ENCODE results near the gene XPR1. TPM values are rescaled to one million over a fixed set of nuclear protein-coding genes. Genes with fewer than 3 reads are reported as not detected.

The XPR1 gene
- total RNA-seq, 3 donors from 2014 or later, result 19.0 to 49.5 (median 35.7) TPM

DNA sequence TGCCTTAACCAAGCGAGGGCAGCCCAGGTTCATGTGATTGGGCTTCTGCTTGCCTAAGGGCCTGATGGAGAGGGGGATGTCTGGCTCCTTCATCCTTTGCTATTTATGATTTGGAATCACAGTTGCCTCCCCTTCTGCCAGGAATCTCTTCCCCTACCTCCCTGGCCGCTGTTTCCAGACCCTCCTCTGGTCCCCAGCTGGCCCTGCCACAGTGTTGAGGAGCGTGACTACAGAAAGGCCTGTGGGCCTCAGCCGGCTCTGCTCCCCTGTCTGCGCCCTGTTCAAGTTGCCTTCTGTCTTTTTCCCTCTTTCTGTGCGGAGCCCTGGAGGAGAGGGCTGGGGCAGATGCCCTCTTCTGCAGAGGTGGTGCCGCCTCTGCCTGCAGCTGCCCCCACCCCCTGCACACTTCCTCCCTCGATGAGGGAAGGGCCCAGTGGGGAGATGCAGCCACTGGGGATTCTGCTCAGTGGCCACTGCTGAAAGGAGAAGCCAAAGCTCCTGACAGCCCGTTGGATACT is 287.4 kb downstream of the XPR1 start:
- intact Hi-C loops (cut with DNase I; ENCODE audit: low total_unique reads), result no loop called here
- Histone ChIP-seq H3K27ac (no peak overlapping the region), H3K27me3 (no peaks in the 10 kb centered on the region), H3K9me3 (no peaks in the 10 kb centered on the region), H3K4me1 (no peaks in the 10 kb centered on the region), H3K4me3 (no peak overlapping the region), H3K36me3 (no peaks in the 10 kb centered on the region)
- no peak for DNase-seq (ENCODE audit: low spot score in 2 of 2)
- TF ChIP-seq POLR2A (IDR thresholded peaks at IDR 0.05) (no peak), POLR2AphosphoS5 (IDR thresholded peaks at IDR 0.05) (no peak)
- TF ChIP-seq, protein P1, sequence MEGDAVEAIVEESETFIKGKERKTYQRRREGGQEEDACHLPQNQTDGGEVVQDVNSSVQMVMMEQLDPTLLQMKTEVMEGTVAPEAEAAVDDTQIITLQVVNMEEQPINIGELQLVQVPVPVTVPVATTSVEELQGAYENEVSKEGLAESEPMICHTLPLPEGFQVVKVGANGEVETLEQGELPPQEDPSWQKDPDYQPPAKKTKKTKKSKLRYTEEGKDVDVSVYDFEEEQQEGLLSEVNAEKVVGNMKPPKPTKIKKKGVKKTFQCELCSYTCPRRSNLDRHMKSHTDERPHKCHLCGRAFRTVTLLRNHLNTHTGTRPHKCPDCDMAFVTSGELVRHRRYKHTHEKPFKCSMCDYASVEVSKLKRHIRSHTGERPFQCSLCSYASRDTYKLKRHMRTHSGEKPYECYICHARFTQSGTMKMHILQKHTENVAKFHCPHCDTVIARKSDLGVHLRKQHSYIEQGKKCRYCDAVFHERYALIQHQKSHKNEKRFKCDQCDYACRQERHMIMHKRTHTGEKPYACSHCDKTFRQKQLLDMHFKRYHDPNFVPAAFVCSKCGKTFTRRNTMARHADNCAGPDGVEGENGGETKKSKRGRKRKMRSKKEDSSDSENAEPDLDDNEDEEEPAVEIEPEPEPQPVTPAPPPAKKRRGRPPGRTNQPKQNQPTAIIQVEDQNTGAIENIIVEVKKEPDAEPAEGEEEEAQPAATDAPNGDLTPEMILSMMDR (IDR thresholded peaks at IDR 0.05), result no peak

DNA sequence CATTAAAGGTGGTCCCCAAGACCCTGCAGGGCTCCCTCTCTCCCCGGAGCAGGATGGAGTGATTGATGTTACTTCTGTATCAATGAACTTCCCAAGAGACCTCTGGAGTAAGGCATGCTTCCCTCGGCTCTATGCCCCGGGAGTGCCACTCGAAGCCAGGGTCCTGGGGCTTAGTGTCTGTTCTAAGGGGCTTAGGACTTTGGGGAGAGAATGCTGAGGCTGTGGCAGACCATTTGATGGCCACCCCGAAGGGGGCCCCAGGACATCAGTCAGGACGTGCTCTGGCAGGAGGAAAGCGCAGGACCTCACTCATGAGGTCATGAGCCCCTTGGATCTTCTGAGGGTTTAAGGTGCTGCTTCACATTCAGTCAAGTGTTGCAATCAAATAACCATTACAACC is 288.4 kb downstream of the XPR1 start:
- intact Hi-C loops (cut with DNase I; ENCODE audit: low total_unique reads), result no loop called here
- Histone ChIP-seq H3K4me3 (no peak overlapping the region), H3K27me3 (no peaks in the 10 kb centered on the region), H3K27ac (no peak overlapping the region), H3K9me3 (no peaks in the 10 kb centered on the region), H3K4me1 (no peaks in the 10 kb centered on the region), H3K36me3 (no peaks in the 10 kb centered on the region)
- no peak for DNase-seq (ENCODE audit: low spot score in 2 of 2)
- TF ChIP-seq, protein P1 (IDR thresholded peaks at IDR 0.05), result no peak
- TF ChIP-seq POLR2A (IDR thresholded peaks at IDR 0.05) (no peak), POLR2AphosphoS5 (IDR thresholded peaks at IDR 0.05) (no peak)

GRCh38 chr1:180920702-180921101 is 288.9 kb downstream of the XPR1 start:
- no peaks in the 10 kb centered on the region for H3K27me3 ChIP-seq
- H3K27ac ChIP-seq, result no peak overlapping the region
- intact Hi-C loops (cut with DNase I; ENCODE audit: low total_unique reads), result no loop called here
- DNase-seq (ENCODE audit: low spot score in 2 of 2), result no peak
- no peaks in the 10 kb centered on the region for H3K36me3 ChIP-seq
- no peak overlapping the region for H3K4me3 ChIP-seq
- TF ChIP-seq, protein P1 (IDR thresholded peaks at IDR 0.05), result no peak
- TF ChIP-seq POLR2AphosphoS5 (IDR thresholded peaks at IDR 0.05), result no peak
- no peak for TF ChIP-seq POLR2A (IDR thresholded peaks at IDR 0.05)
- H3K4me1 ChIP-seq, result no peaks in the 10 kb centered on the region
- H3K9me3 ChIP-seq, result no peaks in the 10 kb centered on the region

- H3K36me3 ChIP-seq, result no peaks in the 10 kb centered on the region
Observed at GRCh38 chr1:180921386-180921785, 289.6 kb downstream of the XPR1 start.

GRCh38 chr1:180921891-180922630 is 290.2 kb downstream of the XPR1 start:
- H3K9me3 ChIP-seq, result no peaks in the 10 kb centered on the region
- no peaks in the 10 kb centered on the region for H3K36me3 ChIP-seq
- H3K4me1 ChIP-seq, result no peaks in the 10 kb centered on the region
- intact Hi-C loops (cut with DNase I; ENCODE audit: low total_unique reads), result no loop called here
- H3K27me3 ChIP-seq, result no peaks in the 10 kb centered on the region
- H3K27ac ChIP-seq, result no peak overlapping the region
- DNase-seq (ENCODE audit: low spot score in 2 of 2), result no peak
- TF ChIP-seq, protein P1 (IDR thresholded peaks at IDR 0.05), result no peak
- TF ChIP-seq POLR2AphosphoS5 (IDR thresholded peaks at IDR 0.05), result no peak
- TF ChIP-seq POLR2A (IDR thresholded peaks at IDR 0.05), result no peak
- no peak overlapping the region for H3K4me3 ChIP-seq

More at GRCh38 chr1:180921386-180921785, 289.6 kb downstream of the XPR1 start:
- Histone ChIP-seq H3K4me1 (no peaks in the 10 kb centered on the region), H3K27ac (no peak overlapping the region), H3K9me3 (no peaks in the 10 kb centered on the region), H3K4me3 (no peak overlapping the region), H3K27me3 (no peaks in the 10 kb centered on the region)
- TF ChIP-seq POLR2AphosphoS5 (IDR thresholded peaks at IDR 0.05), result no peak
- TF ChIP-seq, protein P1 (IDR thresholded peaks at IDR 0.05), result no peak
- TF ChIP-seq POLR2A (IDR thresholded peaks at IDR 0.05), result no peak
- intact Hi-C loops (cut with DNase I; ENCODE audit: low total_unique reads), result no loop called here
- no peak for DNase-seq (ENCODE audit: low spot score in 2 of 2)
